ENCODE measurements around the gene MBP. TPM values are rescaled to one million over a fixed set of nuclear protein-coding genes. Genes with fewer than 3 reads are reported as not detected.

Gene MBP
- polyA plus RNA-seq, 1 experiment, result 2.1 TPM

GRCh38 chr18:77137851-77138250 is 5.3 kb upstream of the MBP start:
- ChIA-PET POLR2A (no interaction called here), CTCF (interaction anchor here (1.1 kb wide), 1 partner anchor 71 kb away, joined by 3 read pairs; no protein-coding TSS in a partner anchor)
- no peak for DNase-seq (ENCODE audit: low read depth)
- Histone ChIP-seq H3K27me3 (ENCODE audit: control insufficient read depth, insufficient read depth, low read length) (peaks cover 4% of the 10 kb centered on the region; the same call in 1 of the 2 replicates), H3K4me3 (ENCODE audit: low read depth, low read length) (no peak overlapping the region), H3K36me3 (ENCODE audit: control insufficient read depth, insufficient read depth, low read length) (no peaks in the 10 kb centered on the region)
- TF ChIP-seq CTCF (IDR thresholded peaks at IDR 0.05; ENCODE audit: insufficient read depth, low read depth, low read length), result no peak

- Histone ChIP-seq H3K4me3 (ENCODE audit: low read depth, low read length) (no peak overlapping the region), H3K36me3 (ENCODE audit: control insufficient read depth, insufficient read depth, low read length) (no peaks in the 10 kb centered on the region), H3K27me3 (ENCODE audit: control insufficient read depth, insufficient read depth, low read length) (peaks cover 4% of the 10 kb centered on the region; the same call in 1 of the 2 replicates)
- DNase-seq (ENCODE audit: low read depth), result no peak
- ChIA-PET CTCF (no interaction called here), POLR2A (no interaction called here)
- no peak for TF ChIP-seq CTCF (IDR thresholded peaks at IDR 0.05; ENCODE audit: insufficient read depth, low read depth, low read length)
These were observed 4.5 kb upstream of the MBP start for GRCh38 chr18:77136871-77137665.

- Histone ChIP-seq H3K36me3 (ENCODE audit: control insufficient read depth, insufficient read depth, low read length) (no peaks in the 10 kb centered on the region), H3K4me3 (ENCODE audit: low read depth, low read length) (no peak overlapping the region), H3K27me3 (ENCODE audit: control insufficient read depth, insufficient read depth, low read length) (peaks cover 4% of the 10 kb centered on the region; the same call in 1 of the 2 replicates)
- CTCF ChIA-PET, result no interaction called here
- POLR2A ChIA-PET, result no interaction called here
- no peak for TF ChIP-seq CTCF (IDR thresholded peaks at IDR 0.05; ENCODE audit: insufficient read depth, low read depth, low read length)
- no peak for DNase-seq (ENCODE audit: low read depth)
These were observed 3.6 kb upstream of the MBP start for GRCh38 chr18:77136076-77136718.

- ChIA-PET CTCF (no interaction called here), POLR2A (no interaction called here)
- Histone ChIP-seq H3K4me3 (ENCODE audit: low read depth, low read length) (no peak overlapping the region), H3K27me3 (ENCODE audit: control insufficient read depth, insufficient read depth, low read length) (peaks cover 5% of the 10 kb centered on the region; the same call in 1 of the 2 replicates), H3K36me3 (ENCODE audit: control insufficient read depth, insufficient read depth, low read length) (no peaks in the 10 kb centered on the region)
- TF ChIP-seq CTCF (IDR thresholded peaks at IDR 0.05; ENCODE audit: insufficient read depth, low read depth, low read length), result no peak
- DNase-seq (ENCODE audit: low read depth), result no peak
These were observed 2.9 kb upstream of the MBP start for GRCh38 chr18:77135339-77136075.

- Histone ChIP-seq H3K36me3 (ENCODE audit: control insufficient read depth, insufficient read depth, low read length) (no peaks in the 10 kb centered on the region), H3K4me3 (ENCODE audit: low read depth, low read length) (no peak overlapping the region), H3K27me3 (ENCODE audit: control insufficient read depth, insufficient read depth, low read length) (peaks cover 5% of the 10 kb centered on the region; the same call in 1 of the 2 replicates)
- DNase-seq (ENCODE audit: low read depth), result no peak
- POLR2A ChIA-PET, result no interaction called here
- no peak for TF ChIP-seq CTCF (IDR thresholded peaks at IDR 0.05; ENCODE audit: insufficient read depth, low read depth, low read length)
- CTCF ChIA-PET, result interaction anchor here (0.6 kb wide), 1 partner anchor 1455 kb away, joined by 7 read pairs; no protein-coding TSS in a partner anchor
These were observed 2.0 kb upstream of the MBP start for GRCh38 chr18:77134611-77135010.

All from BJ (cell line).